Right atrium auricular region (tissue), 2 donors: ENCODE measurements around the gene DUS1L. TPM values are rescaled to one million over a fixed set of nuclear protein-coding genes. Genes with fewer than 3 reads are reported as not detected.

Source experiments
- DNase-seq: peaks from one replicate; pipeline ENCODE4 v3.0.0-alpha.2; 2019; ENCODE audit warnings: low spot score
- H3K27ac ChIP-seq, 2 donors: fragments of 200-600 bp; sonication (generic); 1 replicate in 1 of 2; 2 replicates in 1 of 2; pipeline ENCODE4 v1.5.1; 2016 to 2019
- H3K27me3 ChIP-seq, 2 donors: fragments of 200-600 bp; sonication (generic); one replicate each; pipeline versions ENCODE4 v1.5.1 to v1.6.0; 2017 to 2019
- H3K36me3 ChIP-seq: fragments of 200-600 bp; sonication (generic); one replicate; pipeline ENCODE4 v1.5.1; 2016
- H3K4me1 ChIP-seq, 2 donors: fragments of 200-600 bp; sonication (generic); one replicate each; pipeline versions ENCODE4 v1.5.1 to v1.6.0; 2017 to 2019
- H3K4me3 ChIP-seq, 2 donors: fragments of 200-600 bp; sonication (generic); 1 replicate in 1 of 2; 2 replicates in 1 of 2; pipeline ENCODE4 v1.5.1; 2017 to 2019; ENCODE audit warnings: mild to moderate bottlenecking in 1 of 2, moderate library complexity in 1 of 2
- H3K9me3 ChIP-seq, 2 donors: fragments of 200-600 bp; sonication (generic); one replicate each; pipeline ENCODE4 v1.5.1; 2019
- CTCF ChIP-seq, 2 donors: fragments of 200-600 bp; sonication (generic); IDR thresholded peaks; one replicate each; pipeline ENCODE4 v1.5.1; 2019; ENCODE audit warnings: antibody characterized with exemption in 2 of 2
- total RNA-seq, 2 donors: library from RNA; depleted of rRNA; stranded (reverse); fragments of >200 nt; gene quantifications; one replicate each; pipeline ENCODE4 v1.1.0, GENCODE V29; 2016

The DUS1L gene
- total RNA-seq, 2 donors from 2014 or later, result 33.3 to 45.7 TPM

DNA sequence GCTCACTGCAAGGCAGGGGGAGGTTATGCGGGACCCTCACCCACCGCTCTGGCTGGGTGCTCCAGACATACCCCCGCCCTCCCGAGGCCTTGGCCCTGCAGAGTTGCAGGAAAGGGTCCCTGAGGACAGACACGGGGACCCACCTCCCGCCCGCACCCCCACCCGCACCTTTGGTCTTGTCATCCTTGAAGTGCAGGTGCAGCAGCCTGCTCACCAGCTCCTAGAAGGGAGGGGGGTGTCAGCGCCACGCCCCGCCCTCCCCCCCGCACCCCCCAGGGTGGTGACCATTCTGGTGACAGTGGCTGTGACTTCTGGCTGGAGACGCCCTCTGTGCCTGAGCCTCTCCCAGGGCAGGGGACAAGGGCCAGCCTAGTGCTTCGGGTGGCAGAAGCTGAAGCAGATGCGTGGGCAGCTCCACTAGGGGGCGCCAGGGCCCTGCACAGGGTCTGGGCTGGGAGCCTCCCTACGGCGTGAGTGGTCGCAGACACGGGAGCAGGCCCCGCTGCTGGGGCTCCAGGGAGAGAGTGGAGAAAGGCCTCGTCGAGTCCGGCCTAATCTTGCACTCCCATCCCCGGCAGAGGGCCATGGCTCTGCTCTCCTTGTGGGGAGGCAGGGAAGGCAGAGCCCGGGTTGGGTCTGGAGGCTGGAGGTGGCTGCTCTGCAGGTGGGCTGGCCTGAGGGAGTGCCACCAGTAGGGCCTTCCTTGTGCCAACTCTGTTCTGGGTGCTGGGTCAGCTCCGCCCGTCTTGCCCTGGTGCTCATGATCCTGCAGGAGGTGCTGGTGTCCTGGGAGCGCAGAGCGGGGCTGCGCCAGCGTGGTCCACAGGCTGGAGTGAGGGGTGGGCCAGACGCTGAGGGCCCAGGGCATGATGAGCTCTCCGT is 45.7 kb downstream of the DUS1L start:
- no peak for DNase-seq
- H3K4me3 ChIP-seq, result no peak overlapping the region
- no peak overlapping the region for H3K27ac ChIP-seq
- no peaks in the 10 kb centered on the region for H3K27me3 ChIP-seq
- H3K4me1 ChIP-seq, result peaks cover 0 to 28% of the 10 kb centered on the region in 2 donors
- peak; percentile 45 to 72 for TF ChIP-seq CTCF (IDR thresholded peaks at IDR 0.05)
- peaks cover 11% of the 10 kb centered on the region for H3K36me3 ChIP-seq
- H3K9me3 ChIP-seq, result no peaks in the 10 kb centered on the region

- Histone ChIP-seq H3K4me1 (peaks cover 0 to 27% of the 10 kb centered on the region in 2 donors), H3K27ac (no peak overlapping the region)
- no peak for DNase-seq
These were observed 46.5 kb downstream of the DUS1L start for GRCh38 chr17:82018989-82019689.

GRCh38 chr17:82018152-82018988 is 47.2 kb downstream of the DUS1L start:
- Histone ChIP-seq H3K27ac (no peak overlapping the region), H3K9me3 (no peaks in the 10 kb centered on the region), H3K36me3 (peaks cover 11% of the 10 kb centered on the region), H3K4me1 (peaks cover 0 to 28% of the 10 kb centered on the region in 2 donors), H3K27me3 (no peaks in the 10 kb centered on the region), H3K4me3 (no peak overlapping the region)
- DNase-seq, result no peak
- TF ChIP-seq CTCF (IDR thresholded peaks at IDR 0.05), result no peak

More at GRCh38 chr17:82018989-82019689, 46.5 kb downstream of the DUS1L start:
- no peak for TF ChIP-seq CTCF (IDR thresholded peaks at IDR 0.05)
- H3K36me3 ChIP-seq, result peaks cover 11% of the 10 kb centered on the region
- no peaks in the 10 kb centered on the region for H3K9me3 ChIP-seq
- H3K4me3 ChIP-seq, result no peak overlapping the region
- H3K27me3 ChIP-seq, result no peaks in the 10 kb centered on the region

DNA sequence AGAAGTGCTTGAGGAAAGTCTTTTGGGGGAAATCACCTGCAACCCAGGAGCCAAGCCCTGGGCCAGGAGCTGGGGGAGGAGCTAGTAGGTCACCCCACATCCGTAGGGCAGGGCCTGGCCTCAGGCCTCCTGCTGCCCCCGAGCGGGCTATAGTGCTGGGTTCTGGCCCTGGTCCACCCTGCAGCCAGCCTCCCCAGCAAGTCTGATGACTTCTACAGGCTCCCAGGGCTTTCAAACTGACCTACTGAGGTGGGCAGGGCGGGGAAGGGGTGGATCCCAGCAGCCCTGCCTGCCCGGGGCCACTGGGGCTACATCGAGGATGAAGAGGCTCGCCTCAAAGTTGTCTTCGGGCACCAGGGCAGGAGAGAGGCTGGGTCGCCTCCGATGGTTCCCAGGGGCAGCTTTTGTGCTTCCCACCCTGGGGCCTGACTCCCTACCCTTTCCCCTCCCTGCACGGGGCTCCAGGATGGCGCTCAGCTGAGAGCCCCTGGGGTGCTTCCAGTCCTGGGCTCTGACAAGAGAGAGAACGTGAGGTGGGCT is 47.9 kb downstream of the DUS1L start:
- Histone ChIP-seq H3K9me3 (no peaks in the 10 kb centered on the region), H3K36me3 (peaks cover 11% of the 10 kb centered on the region), H3K4me3 (no peak overlapping the region), H3K4me1 (peaks cover 0 to 32% of the 10 kb centered on the region in 2 donors), H3K27ac (no peak overlapping the region), H3K27me3 (no peaks in the 10 kb centered on the region)
- no peak for DNase-seq
- TF ChIP-seq CTCF (IDR thresholded peaks at IDR 0.05), result no peak

GRCh38 chr17:82016875-82017459 is 48.6 kb downstream of the DUS1L start:
- no peak for TF ChIP-seq CTCF (IDR thresholded peaks at IDR 0.05)
- no peaks in the 10 kb centered on the region for H3K9me3 ChIP-seq
- peaks cover 11% of the 10 kb centered on the region for H3K36me3 ChIP-seq
- no peak overlapping the region for H3K27ac ChIP-seq
- no peaks in the 10 kb centered on the region for H3K27me3 ChIP-seq
- peaks cover 0 to 30% of the 10 kb centered on the region in 2 donors for H3K4me1 ChIP-seq
- H3K4me3 ChIP-seq, result no peak overlapping the region
- no peak for DNase-seq
